ENCODE results near the gene KRTAP10-8. TPM values are rescaled to one million over a fixed set of nuclear protein-coding genes. Genes with fewer than 3 reads are reported as not detected.

Gene KRTAP10-8
- total and polyA plus RNA-seq, 3 experiments from 2014 or later: not detected

DNA sequence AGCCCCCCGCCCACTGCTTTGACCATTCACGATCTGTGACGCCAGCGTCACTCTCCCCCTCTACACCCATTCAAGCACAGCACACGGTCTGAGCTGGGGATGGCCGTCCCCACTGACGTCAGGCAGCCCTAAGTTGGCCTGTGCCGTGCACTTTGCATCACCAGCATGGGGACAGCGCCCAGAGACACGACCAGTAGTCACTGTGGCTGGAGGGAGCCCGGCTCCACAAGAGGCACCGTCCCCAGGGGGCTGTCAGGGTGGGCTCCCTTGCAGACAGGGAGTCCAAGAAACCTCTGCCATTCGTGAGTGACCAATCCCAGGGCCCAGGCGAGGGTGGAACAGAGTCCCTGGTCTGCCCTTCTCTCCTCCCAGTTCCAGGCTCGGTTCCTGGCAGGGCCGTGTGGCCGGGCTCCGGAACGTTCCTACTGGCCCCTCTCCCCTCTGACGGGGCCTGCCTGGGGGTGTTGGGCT is 2.3 kb downstream of the KRTAP10-8 start:
- CTCF ChIA-PET: no interaction called here

DNA sequence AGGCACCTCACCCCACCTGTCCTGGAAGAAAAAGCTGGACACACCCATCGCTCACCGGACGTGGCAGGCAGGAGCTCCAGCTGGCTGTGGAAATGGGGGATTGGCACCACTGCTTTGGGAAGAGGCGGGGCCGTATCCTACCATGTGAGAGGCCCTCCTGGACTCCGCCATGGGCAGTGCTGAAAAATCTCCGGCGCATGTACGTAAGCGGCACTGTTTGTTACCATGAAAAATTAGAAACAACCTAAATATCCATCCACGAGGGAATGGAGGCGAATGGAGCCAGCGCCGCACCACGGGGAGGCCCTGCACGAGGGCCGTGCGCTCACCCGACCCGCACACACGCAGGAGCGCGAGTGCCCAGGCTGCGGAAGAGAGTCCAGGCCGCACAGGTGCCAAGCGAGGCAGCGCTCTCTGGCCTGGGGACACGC is 3.1 kb downstream of the KRTAP10-8 start:
- POLR2A ChIA-PET: no interaction called here

More for the DNA sequence above, 2.3 kb downstream of the KRTAP10-8 start:
- DNase-seq: no peak
- Histone ChIP-seq H3K4me3 (ENCODE audit: low read length) (no peak overlapping the region), H3K36me3 (ENCODE audit: insufficient read depth, low read length) (no peaks in the 10 kb centered on the region), H3K27ac (ENCODE audit: low read depth, low read length) (no peak overlapping the region), H3K9me3 (ENCODE audit: low read length) (peaks cover 4% of the 10 kb centered on the region), H3K4me1 (ENCODE audit: insufficient read depth, low read length) (peaks cover 37% of the 10 kb centered on the region), H3K27me3 (ENCODE audit: insufficient read depth, low read length, poor library complexity, severe bottlenecking) (no peaks in the 10 kb centered on the region)
- POLR2A ChIA-PET: no interaction called here
- Mint-ChIP-seq H3K9me3 (peaks cover 12 to 28% (median 24%) of the 10 kb centered on the region in 5 donors), H3K27ac (no peak overlapping the region), H3K36me3 (peaks cover 3 to 20% (median 6%) of the 10 kb centered on the region in 3 donors), H3K4me1 (peaks cover 29 to 42% (median 40%) of the 10 kb centered on the region in 3 donors), H3K27me3 (peaks cover 0 to 2% of the 10 kb centered on the region in 2 donors), H3K4me3 (no peak overlapping the region)

DNA sequence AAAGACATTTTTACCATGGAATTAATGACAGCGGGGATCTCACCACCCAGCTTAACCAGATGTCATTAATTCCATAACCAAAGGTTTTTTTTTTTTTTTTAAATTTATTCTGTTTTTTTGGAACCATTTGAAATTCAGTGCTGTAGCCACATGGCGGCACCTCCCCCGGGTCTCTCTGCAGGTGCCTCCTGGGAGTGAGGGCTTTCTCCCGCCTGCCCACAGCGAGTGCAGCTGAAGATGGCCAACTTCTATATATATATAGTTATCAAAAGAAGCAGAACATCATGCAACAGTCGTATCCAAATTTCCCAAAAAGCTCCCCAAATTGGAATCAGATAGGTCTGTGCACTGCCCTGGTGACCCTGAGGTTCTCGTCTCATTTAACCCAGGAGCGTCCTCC is 3.6 kb downstream of the KRTAP10-8 start:
- Histone ChIP-seq H3K9me3 (ENCODE audit: low read length) (peaks cover 4% of the 10 kb centered on the region), H3K27ac (ENCODE audit: low read depth, low read length) (no peak overlapping the region), H3K4me1 (ENCODE audit: insufficient read depth, low read length) (peaks cover 47% of the 10 kb centered on the region), H3K36me3 (ENCODE audit: insufficient read depth, low read length) (no peaks in the 10 kb centered on the region), H3K27me3 (ENCODE audit: insufficient read depth, low read length, poor library complexity, severe bottlenecking) (no peaks in the 10 kb centered on the region), H3K4me3 (ENCODE audit: low read length) (no peak overlapping the region)
- peak overlapping the region in 2 of 8 donors; percentile 17 to 75 for H3K27ac Mint-ChIP-seq
- H3K36me3 Mint-ChIP-seq: peaks cover 9 to 24% (median 16%) of the 10 kb centered on the region in 3 donors
- H3K9me3 Mint-ChIP-seq: peaks cover 13 to 27% (median 25%) of the 10 kb centered on the region in 5 donors
- DNase-seq: no peak
- CTCF ChIA-PET: no interaction called here
- H3K4me3 Mint-ChIP-seq: no peak overlapping the region
- H3K27me3 Mint-ChIP-seq: peaks cover 0 to 2% of the 10 kb centered on the region in 2 donors
- peaks cover 40 to 55% (median 51%) of the 10 kb centered on the region in 3 donors for H3K4me1 Mint-ChIP-seq
- POLR2A ChIA-PET: no interaction called here

More for the DNA sequence above, 3.1 kb downstream of the KRTAP10-8 start:
- peaks cover 8 to 20% (median 13%) of the 10 kb centered on the region in 3 donors for H3K36me3 Mint-ChIP-seq
- H3K9me3 Mint-ChIP-seq: peaks cover 11 to 28% (median 24%) of the 10 kb centered on the region in 5 donors
- no peaks in the 10 kb centered on the region for H3K36me3 ChIP-seq (ENCODE audit: insufficient read depth, low read length)
- H3K4me3 ChIP-seq (ENCODE audit: low read length): no peak overlapping the region
- peaks cover 4% of the 10 kb centered on the region for H3K9me3 ChIP-seq (ENCODE audit: low read length)
- H3K4me1 Mint-ChIP-seq: peaks cover 37 to 50% (median 48%) of the 10 kb centered on the region in 3 donors
- H3K27me3 Mint-ChIP-seq: peaks cover 0 to 2% of the 10 kb centered on the region in 2 donors
- CTCF ChIA-PET: no interaction called here
- no peak overlapping the region for H3K27ac ChIP-seq (ENCODE audit: low read depth, low read length)
- H3K4me1 ChIP-seq (ENCODE audit: insufficient read depth, low read length): peaks cover 45% of the 10 kb centered on the region
- H3K4me3 Mint-ChIP-seq: no peak overlapping the region
- no peak overlapping the region for H3K27ac Mint-ChIP-seq
- H3K27me3 ChIP-seq (ENCODE audit: insufficient read depth, low read length, poor library complexity, severe bottlenecking): no peaks in the 10 kb centered on the region
- DNase-seq: no peak

DNA sequence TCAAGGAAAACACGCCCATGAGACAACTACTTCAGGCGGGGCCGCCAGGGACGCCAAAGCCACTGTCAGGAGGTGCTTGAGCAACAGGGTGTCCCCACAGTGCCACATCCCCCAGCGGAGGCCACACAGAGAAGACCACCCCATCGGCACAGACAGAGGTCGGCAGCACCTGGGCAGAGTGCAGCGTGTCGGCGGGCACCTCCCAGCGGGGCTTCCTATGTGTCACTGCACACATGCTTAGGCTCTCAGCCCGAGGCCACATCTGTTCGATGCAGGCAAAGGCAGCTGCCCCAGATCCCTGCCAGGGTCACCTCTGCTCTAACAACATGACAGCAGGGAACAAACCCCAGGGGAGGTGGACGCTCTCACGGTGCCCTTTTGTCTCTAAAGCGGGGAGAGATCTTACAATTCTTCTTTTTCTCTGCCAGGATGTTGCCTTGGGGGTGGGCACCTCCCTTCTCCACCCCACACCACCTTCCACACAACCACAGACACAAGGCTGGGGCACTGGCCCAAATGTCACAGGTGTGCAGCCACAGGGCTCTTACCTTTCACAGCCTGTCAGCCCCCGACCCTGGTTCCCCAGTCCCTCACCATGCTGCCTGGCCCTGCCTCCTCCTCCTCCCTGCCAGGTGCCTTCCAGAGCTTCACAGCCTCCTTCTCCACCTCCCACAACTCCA is 4.2 kb downstream of the KRTAP10-8 start:
- peaks cover 10 to 26% (median 20%) of the 10 kb centered on the region in 3 donors for H3K36me3 Mint-ChIP-seq
- H3K4me3 Mint-ChIP-seq: peak overlapping the region in 1 of 7 donors; percentile 72
- H3K4me1 ChIP-seq (ENCODE audit: insufficient read depth, low read length): peaks cover 47% of the 10 kb centered on the region
- H3K27me3 Mint-ChIP-seq: peaks cover 0 to 2% of the 10 kb centered on the region in 2 donors
- H3K27me3 ChIP-seq (ENCODE audit: insufficient read depth, low read length, poor library complexity, severe bottlenecking): no peaks in the 10 kb centered on the region
- CTCF ChIA-PET: no interaction called here
- H3K4me3 ChIP-seq (ENCODE audit: low read length): no peak overlapping the region
- no peak overlapping the region for H3K27ac ChIP-seq (ENCODE audit: low read depth, low read length)
- peaks cover 4% of the 10 kb centered on the region for H3K9me3 ChIP-seq (ENCODE audit: low read length)
- POLR2A ChIA-PET: no interaction called here
- peak overlapping the region in 5 of 8 donors; percentile 17 to 75 (median 45) for H3K27ac Mint-ChIP-seq
- DNase-seq: peak in 1 of 5 donors; percentile 18
- H3K36me3 ChIP-seq (ENCODE audit: insufficient read depth, low read length): no peaks in the 10 kb centered on the region
- H3K4me1 Mint-ChIP-seq: peaks cover 42 to 59% (median 54%) of the 10 kb centered on the region in 3 donors
- peaks cover 18 to 29% (median 26%) of the 10 kb centered on the region in 5 donors for H3K9me3 Mint-ChIP-seq

DNA sequence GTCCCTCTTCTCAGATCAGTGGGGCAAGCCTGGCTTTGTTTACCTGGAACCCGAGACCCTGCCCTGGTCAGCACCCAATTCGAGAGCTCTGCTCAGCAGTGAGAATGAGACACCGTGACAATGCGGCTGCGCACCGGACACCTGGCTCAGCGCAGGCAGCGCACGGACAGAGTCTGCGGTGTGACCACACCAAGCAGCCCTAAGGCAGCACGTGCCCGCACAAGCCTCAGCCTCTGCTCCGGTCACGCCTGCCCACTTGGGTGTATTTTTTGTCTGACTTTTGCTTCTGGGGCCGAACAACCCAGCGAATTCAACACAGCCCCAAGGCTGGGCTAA is 4.7 kb downstream of the KRTAP10-8 start:
- no peak overlapping the region for H3K4me3 Mint-ChIP-seq
- peak overlapping the region in 2 of 8 donors; percentile 24 to 66 for H3K27ac Mint-ChIP-seq
- Histone ChIP-seq H3K9me3 (ENCODE audit: low read length) (peaks cover 3% of the 10 kb centered on the region), H3K4me3 (ENCODE audit: low read length) (no peak overlapping the region), H3K27me3 (ENCODE audit: insufficient read depth, low read length, poor library complexity, severe bottlenecking) (no peaks in the 10 kb centered on the region), H3K4me1 (ENCODE audit: insufficient read depth, low read length) (peaks cover 47% of the 10 kb centered on the region), H3K36me3 (ENCODE audit: insufficient read depth, low read length) (no peaks in the 10 kb centered on the region), H3K27ac (ENCODE audit: low read depth, low read length) (no peak overlapping the region)
- CTCF ChIA-PET: no interaction called here
- POLR2A ChIA-PET: no interaction called here
- peaks cover 0 to 2% of the 10 kb centered on the region in 2 donors for H3K27me3 Mint-ChIP-seq
- no peak for DNase-seq
- peaks cover 42 to 59% (median 54%) of the 10 kb centered on the region in 3 donors for H3K4me1 Mint-ChIP-seq
- peaks cover 10 to 22% (median 17%) of the 10 kb centered on the region in 3 donors for H3K36me3 Mint-ChIP-seq
- H3K9me3 Mint-ChIP-seq: peaks cover 18 to 26% (median 22%) of the 10 kb centered on the region in 5 donors

DNA sequence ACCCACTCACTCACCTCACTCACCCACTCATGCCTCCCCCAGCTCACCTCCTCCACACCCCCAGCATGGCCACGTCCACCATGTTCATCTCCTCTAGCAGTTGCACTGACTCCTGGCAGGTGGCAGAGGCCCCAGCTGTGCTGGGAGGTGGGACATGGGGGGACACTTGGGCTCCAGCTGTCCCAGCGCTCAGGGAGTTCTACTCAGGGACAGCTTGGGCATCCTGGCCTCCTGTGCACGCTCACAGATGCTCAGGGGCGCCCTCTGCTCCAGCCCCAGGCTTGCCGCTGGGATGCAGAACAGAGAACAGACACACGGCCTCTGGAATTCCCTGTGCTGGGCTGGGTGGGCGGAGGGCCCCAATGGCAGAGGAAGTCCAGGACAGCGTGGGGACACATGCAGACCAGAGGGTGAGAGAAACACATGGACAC is 5.2 kb downstream of the KRTAP10-8 start:
- no peaks in the 10 kb centered on the region for H3K9me3 ChIP-seq (ENCODE audit: low read length)
- peaks cover 47% of the 10 kb centered on the region for H3K4me1 ChIP-seq (ENCODE audit: insufficient read depth, low read length)
- DNase-seq: no peak
- ChIA-PET CTCF (interaction anchor here (3.1 kb wide), 1 partner anchor 107 kb away, joined by 14 read pairs; no protein-coding TSS in a partner anchor), POLR2A (no interaction called here)
- no peak overlapping the region for H3K27ac ChIP-seq (ENCODE audit: low read depth, low read length)
- H3K27me3 Mint-ChIP-seq: peaks cover 0 to 2% of the 10 kb centered on the region in 2 donors
- no peaks in the 10 kb centered on the region for H3K27me3 ChIP-seq (ENCODE audit: insufficient read depth, low read length, poor library complexity, severe bottlenecking)
- peaks cover 10 to 25% (median 17%) of the 10 kb centered on the region in 3 donors for H3K36me3 Mint-ChIP-seq
- H3K4me3 ChIP-seq (ENCODE audit: low read length): no peak overlapping the region
- H3K4me3 Mint-ChIP-seq: peak overlapping the region in 2 of 7 donors; percentile 20 to 78
- H3K36me3 ChIP-seq (ENCODE audit: insufficient read depth, low read length): no peaks in the 10 kb centered on the region
- peaks cover 18 to 27% (median 24%) of the 10 kb centered on the region in 5 donors for H3K9me3 Mint-ChIP-seq
- peaks cover 42 to 59% (median 54%) of the 10 kb centered on the region in 3 donors for H3K4me1 Mint-ChIP-seq
- H3K27ac Mint-ChIP-seq: peak overlapping the region in 5 of 8 donors; percentile 33 to 83 (median 39)

DNA sequence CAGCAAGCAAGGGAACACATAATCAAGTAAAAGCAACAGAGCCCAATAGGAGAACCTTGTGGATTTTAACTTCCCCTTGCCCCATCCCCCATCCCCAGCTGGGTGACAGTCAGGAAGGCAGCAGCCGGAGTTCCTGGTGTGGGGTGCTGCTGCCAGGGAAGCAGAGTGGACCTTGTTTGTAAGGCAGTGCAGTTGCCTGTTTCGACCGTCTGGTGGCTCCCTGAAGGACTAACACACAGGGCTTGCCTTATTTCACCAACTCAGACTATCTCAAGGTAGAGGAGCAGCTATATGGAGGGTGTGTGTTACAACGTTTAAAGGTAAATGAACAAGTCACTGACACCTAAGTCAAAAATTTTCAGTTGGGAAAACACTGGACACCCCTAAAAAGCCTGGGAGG is 6.6 kb downstream of the KRTAP10-8 start:
- no peaks in the 10 kb centered on the region for H3K36me3 ChIP-seq (ENCODE audit: insufficient read depth, low read length)
- H3K4me3 ChIP-seq (ENCODE audit: low read length): peak overlapping the region; percentile 5
- peak overlapping the region; percentile 57 for H3K27ac ChIP-seq (ENCODE audit: low read depth, low read length)
- Mint-ChIP-seq H3K9me3 (peaks cover 25 to 37% (median 33%) of the 10 kb centered on the region in 5 donors), H3K36me3 (peaks cover 12 to 36% (median 19%) of the 10 kb centered on the region in 3 donors), H3K4me3 (peak overlapping the region; percentile 16 to 86 (median 73)), H3K27me3 (peaks cover 0 to 2% of the 10 kb centered on the region in 2 donors), H3K27ac (peak overlapping the region; percentile 70 to 95 (median 91)), H3K4me1 (peaks cover 44 to 62% (median 54%) of the 10 kb centered on the region in 3 donors)
- no peak for DNase-seq
- H3K4me1 ChIP-seq (ENCODE audit: insufficient read depth, low read length): peaks cover 47% of the 10 kb centered on the region
- CTCF ChIA-PET: interaction anchor here (0.7 to 3.1 kb wide), 10 partner anchors 12 to 175 kb away, joined by 3 to 14 read pairs (median 4); partner anchors contain the start of genes KRTAP10-10, KRTAP10-5 and KRTAP12-3
- peaks cover 6% of the 10 kb centered on the region for H3K9me3 ChIP-seq (ENCODE audit: low read length)
- POLR2A ChIA-PET: interaction anchor here (0.6 to 1.9 kb wide), 3 partner anchors 35 to 137 kb away, joined by 4 to 23 read pairs (median 4); partner anchors contain the start of gene KRTAP12-3
- no peaks in the 10 kb centered on the region for H3K27me3 ChIP-seq (ENCODE audit: insufficient read depth, low read length, poor library complexity, severe bottlenecking)

All from CD8-positive, alpha-beta memory T cell (primary cell).